Measurements from ENCODE around the gene DCUN1D2.

DCUN1D2 gene

DNA sequence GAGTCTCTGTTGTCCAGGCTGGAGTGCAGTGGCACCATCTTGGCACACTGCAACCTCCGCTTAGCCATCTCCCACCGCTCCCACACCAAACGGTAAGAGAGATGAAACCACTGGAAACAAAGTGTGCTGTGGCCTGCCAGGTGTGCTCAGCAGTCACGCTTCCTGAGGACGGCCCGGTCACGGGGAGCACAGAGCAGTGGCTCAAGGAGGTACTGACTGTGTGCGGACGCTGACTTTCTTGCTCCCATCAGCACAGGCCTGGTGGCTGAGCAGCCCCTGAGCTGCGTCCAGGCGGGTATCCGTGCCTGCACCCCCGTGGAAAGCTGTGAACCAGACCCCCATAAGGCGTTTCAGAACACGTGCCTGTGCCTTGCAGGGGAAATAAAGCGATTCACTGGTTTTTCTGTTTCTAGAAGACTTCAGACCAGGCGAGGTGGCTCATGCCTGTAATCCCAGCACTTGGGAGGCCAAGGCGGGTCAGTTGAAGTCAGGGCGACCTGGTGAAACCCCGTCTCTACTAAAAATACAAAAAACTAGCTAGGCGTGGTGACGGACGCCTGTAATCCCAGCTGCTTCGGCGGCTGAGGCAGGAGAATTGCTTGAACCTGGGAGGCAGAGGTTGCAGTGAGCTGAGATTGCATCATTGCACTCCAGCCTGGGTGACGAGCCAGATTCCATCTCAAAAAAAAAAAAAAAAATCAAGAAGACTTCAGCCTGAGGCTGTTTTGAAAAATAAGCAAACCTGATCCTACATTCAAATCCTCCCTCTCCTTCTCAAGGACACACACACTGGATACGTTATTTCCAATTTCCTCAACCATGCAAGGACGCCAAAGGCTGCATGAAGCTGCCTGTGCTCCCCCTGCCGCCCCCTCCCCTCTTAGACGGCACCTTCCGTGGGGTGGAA lies 62.7 kb downstream of the DCUN1D2 start:
- in situ Hi-C loops (cut with MboI; ENCODE audit: low sequenced_read_pairs) = no loop called here

DNA sequence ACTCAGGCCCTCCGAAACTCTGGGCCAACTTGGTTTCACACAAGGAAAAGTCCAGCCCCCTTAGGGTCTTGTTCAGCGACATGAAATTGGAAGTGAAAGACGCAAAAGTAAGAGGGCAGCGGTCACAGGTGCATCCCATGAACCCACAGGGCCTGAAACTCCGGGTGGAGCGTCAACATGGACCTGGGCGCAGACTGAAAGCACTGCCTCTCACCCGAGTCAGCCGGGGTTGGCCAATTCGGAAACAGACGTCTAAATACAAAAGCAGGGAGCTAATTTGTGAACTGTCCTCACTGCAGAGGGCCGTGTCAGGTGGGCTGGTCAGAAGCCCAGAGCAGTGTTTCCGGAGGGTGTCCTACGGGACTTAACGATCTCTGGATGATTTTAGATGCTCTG lies 63.9 kb downstream of the DCUN1D2 start:
- in situ Hi-C loops (cut with MboI; ENCODE audit: low sequenced_read_pairs) = no loop called here

DNA sequence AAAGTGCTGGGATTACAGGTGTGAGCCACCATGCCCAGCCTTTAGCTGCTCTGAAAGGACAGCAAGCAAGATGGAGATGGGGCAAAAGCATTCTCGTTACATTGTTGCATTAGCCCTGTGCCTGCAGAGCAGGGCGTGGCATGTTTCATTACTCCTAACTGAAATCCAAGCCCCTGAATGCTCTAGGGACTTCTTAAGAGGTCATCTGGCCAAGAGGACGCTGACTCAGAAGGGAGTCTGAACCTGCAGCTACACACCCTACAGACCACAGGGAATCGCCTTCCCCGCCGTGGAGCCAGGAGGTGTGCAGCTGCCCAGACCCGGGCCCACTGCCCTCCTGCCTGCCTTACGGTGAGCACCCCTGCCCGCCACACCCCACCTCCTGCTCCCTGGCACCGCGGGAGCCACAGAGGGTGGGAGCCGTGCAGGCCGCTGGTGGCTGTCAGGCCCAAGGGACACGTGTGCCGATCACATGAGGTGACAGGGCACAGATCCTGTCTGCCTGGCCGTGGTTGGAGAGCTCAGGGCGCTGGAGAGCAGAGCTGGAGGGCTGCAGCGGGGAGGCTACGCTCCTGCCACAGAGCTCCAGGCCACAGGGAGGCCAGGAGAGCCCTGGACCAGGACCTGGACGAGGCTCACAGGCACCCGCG lies 64.4 kb downstream of the DCUN1D2 start:
- in situ Hi-C loops (cut with MboI; ENCODE audit: low sequenced_read_pairs) = no loop called here

DNA sequence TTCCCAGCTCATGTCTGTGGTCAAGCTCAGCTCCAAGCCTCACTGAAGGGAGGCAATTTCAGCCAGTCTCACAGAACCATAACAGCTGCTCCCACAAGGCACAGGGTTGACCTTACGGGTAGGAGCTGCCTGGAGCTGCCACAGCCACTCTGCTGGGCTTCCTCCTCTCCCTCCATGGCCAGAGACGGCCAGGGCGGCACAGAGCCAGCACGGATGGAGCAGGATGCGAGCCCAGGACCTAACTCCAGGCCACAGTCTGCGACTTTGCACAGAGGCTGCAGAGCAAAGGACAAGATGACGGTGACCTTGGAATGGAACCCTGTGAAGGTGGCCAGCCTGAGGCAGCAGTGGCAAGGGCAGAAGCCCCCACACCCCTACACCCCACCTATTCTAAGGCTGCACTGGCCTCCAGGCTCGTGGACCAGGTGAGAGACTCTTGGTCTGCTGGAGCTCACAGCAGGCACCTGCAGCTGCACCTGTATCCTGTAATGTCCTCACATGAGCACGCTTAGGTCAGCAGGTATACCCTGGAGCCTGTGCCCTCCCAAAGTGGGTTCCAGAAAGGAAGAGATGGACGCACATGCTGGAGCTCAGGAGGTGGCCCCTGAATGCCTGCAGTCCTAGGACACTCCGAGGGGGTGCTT lies 66.9 kb downstream of the DCUN1D2 start:
- in situ Hi-C loops (cut with MboI; ENCODE audit: low sequenced_read_pairs) = no loop called here

DNA sequence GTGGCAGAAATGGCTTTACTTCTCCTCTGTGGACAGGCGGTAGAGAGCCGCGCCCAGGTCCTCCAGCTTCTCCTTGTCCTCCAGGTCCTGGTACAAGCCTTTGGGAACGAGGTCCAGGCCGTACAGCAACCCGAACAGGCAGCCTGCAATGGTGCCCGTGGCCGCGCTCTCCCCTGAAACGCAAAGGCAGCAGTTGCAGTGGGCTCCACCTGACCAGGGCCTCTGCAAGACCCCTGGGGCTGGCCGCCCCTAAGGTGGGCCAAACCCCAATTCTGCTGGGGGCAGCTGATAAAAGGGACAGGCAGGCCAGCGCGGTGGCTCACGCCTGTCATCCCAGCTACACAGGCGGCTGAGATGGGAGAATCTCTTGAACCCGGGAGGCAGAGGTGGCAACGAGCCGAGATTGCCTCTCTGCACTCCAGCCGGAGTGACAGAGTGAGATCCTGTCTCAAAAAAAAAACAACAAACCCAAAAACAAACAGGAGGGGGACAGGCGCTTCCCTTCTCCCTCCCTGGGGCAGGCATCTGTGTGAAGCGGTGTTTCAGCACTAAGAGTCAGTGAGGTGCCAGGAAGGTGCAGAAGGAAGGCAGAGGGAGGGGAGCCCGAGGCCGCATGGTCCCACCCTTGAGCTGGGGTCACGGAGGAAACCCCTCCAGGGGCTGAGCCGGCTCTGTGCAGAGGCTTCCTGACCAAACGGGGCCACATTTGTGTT lies 67.5 kb downstream of the DCUN1D2 start:
- in situ Hi-C loops (cut with MboI; ENCODE audit: low sequenced_read_pairs) = no loop called here

DNA sequence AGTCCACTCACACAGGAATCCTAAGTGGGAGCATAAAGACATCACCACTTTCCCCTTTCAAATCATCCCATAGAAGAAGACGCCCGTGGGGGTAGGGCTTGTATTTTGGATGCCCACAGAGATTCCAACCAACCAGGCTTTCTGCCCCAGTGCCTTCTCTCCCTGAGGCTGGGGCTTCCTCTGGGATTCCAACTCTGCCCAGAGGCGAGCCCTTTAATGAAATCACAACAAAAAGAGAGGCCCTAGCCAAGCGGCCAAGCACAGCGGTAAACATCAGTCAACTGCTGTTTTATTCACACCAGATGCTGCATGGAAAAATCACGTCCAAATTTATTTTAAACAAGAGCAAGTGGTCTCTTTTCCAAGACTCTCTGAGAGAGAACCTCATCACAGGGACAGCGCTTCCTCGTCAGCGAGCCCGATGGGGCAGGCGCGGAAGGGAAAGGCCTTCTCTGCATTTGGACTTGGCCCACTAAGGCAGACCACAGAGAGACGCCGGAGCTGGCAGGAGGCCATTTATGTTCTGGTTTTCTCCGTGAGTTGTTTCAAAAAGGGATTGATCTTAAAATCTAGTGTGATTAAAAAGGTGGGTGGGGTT lies 68.7 kb downstream of the DCUN1D2 start:
- in situ Hi-C loops (cut with MboI; ENCODE audit: low sequenced_read_pairs) = no loop called here

DNA sequence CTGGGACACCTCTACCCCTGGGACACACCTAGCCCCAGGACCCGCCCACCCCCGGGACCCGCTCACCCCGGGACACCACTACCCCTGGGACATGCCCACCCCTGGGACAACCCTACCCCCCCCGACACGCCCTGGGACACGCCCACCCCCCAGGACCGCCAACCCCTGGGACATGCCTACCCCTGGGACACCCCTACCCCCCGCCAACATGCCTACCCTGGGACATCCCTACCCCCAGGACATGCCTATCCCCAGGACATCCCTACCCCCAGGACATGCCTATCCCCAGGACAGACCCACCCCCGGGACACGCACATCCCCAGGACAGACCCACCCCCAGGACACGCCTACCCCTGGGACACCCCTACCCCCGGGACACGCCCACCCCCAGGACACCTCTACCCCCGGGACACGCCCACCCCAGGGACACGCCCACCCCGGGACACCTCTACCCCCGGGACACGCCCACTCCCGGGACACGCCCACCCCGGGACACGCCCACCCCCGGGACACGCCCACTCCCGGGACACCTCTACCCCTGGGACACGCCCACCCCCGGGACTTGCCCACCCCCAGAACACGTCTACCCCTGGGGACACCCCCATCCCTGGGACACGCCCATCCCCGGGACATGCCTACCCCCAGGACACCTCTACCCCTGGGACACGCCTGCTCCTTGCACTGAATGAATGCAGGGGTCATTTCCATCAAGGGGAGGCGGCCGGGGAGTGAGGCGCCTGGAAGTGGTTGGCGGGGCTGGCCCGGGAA lies 69.5 kb downstream of the DCUN1D2 start:
- in situ Hi-C loops (cut with MboI; ENCODE audit: low sequenced_read_pairs) = no loop called here

DNA sequence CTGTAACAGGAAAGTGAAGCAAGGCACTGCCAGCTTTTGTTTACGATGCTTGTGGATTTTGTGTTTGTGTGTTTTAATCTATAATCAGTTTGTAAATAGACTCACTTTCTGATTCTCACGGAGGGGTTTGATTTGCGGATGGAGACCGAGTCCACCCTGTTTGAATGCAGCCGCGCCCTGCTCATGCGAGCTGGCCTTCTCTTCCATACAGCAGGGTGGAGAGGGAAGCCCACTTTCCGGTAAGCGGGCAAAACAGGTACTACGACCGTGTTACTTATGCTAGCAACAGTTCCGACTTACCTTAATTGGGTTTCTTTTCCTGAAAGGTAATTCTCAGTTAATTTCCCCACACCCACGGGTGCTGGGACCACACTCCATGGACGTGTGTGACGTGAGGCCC lies 70.3 kb downstream of the DCUN1D2 start:
- in situ Hi-C loops (cut with MboI; ENCODE audit: low sequenced_read_pairs) = no loop called here

DNA sequence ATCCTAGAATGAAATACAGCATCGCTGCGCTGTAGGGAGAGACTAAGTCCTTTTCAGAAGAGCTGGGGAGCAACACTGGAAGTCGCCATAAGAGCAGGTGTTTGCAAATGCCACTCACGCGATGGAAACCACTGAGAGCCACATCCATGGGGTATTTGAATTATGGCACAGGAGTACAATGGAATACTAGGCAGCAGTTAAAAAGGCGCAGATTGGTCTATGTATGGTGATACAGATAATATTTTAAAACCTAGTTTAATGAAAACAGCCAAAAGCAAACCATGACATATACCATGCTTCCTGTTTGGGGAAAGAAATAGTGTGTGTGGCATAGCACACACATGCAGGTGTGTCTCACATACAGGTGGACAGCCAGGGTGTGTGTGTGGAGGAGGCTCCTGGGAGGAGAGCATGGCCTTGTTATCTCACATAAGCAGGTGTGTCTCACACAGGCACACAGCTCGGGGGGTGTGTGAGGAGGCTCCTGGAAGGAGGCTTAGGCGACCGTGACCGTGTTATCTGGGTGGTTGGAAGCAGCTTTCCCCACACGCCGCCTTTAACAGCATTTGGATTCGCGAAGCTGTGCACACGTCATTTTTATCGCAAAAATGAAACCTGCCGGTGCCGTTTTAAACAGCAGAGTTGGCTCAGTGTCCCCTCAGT lies 70.8 kb downstream of the DCUN1D2 start:
- in situ Hi-C loops (cut with MboI; ENCODE audit: low sequenced_read_pairs) = no loop called here

DNA sequence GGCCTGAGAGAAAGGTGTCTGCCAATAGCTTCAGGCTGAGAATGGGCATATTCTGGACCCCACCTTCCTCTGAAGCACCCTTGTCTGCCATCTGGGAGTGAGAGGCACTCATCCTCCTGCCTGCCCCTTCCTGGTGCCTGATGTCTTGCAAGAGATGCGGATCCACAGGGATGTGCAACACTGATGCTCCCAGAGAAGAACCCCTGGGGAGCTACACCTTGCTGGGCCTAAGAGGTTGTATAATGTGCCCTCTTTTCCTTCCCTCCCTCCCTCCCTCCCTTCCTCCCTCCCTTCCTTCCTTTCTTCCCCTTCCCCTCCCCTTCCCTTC lies 71.8 kb downstream of the DCUN1D2 start:
- in situ Hi-C loops (cut with MboI; ENCODE audit: low sequenced_read_pairs) = no loop called here

DNA sequence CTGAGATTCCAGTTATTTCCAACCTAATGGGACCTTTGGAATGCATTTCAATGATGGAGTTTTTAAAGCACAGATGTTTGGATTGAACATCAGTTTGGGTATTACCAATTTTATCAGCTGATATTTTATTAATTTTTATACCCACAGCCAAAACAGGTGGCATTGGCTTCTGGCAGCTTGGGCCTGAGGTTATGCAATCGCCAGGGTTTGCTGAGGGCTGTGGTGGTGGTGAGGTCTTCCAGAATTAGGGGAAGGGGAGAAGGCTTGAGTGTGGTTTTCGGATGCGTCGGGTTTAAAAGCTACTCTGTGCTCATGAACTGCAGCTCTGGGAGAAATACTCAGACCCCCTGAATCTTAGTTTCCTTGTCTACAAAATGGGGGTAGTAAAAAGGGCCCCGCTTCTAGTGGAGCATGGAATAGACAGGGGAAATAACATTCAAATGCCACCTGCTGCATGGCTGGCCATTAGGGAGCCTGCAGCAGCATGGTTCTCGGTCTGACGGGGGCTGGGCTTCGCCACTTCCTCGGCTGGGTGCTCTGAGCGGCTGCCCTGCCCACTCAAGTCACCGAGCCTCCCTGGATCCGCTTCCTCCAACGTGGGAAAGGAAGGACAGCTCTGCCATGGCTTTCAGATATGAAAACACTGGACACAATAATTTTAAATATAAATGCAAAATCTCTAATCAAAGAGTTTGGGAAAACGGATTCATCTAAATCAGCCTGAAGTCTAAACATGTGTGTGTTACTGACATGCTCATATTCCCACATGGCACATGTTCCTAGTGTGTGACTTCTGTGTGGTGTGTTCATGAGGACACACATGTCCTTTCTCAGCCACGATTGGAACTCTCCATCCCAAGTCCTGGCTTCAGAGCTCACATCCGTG lies 72.4 kb downstream of the DCUN1D2 start:
- in situ Hi-C loops (cut with MboI; ENCODE audit: low sequenced_read_pairs) = no loop called here

DNA sequence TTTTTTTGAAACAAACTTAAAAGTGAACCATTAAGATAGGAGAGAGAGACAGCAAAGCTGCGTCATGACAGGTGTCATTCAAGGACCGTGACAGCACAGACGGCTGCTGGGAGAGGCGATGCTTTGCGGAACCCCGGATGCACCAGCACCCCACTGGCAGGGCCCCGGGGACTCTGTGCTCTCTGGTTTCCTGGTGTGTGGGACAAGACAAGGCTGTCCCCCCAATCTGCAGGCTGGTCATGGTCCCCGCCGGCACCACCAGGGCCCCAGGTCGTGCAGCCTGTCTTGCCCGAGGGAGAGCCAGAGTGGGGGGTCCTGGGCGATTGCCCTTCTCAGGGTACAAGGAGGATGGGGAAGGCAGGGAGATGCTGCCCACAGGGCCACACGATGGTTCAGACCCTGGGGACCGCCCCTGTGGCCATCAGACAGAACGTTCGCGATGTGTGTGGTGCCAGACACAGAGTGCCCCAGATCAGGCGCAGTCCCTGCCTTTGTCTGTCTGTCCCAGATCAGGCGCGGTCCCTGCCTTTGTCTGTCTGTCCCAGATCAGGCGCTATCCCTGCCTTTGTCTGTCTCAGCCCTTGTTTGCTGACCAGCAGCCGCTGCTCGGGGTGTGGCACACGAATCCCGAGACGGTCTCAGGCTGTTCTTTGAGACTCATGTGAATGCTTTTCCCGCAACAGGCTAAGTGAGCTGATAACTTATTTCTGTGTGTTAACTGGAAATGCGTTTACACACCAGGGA lies 73.3 kb downstream of the DCUN1D2 start:
- in situ Hi-C loops (cut with MboI; ENCODE audit: low sequenced_read_pairs) = no loop called here

DNA sequence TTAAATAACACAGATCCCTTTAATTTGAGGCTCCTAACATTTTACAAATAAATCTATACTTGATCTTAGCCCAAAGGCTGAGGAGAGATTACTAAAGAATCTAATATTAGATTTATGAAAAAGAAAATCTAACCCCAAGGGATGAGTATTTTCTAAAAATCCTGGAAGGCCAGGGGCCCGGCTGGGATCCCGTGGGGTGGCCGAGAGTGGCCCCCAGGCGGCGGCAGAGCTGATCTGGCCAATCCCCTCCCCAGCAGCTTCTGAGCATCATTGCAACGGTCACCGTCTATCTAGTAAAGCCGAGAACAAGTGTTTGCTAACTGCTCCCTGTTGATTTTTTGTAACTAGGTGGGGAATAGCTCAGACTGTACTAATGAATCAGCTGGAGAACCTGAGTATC lies 74.7 kb downstream of the DCUN1D2 start:
- in situ Hi-C loops (cut with MboI; ENCODE audit: low sequenced_read_pairs) = no loop called here

DNA sequence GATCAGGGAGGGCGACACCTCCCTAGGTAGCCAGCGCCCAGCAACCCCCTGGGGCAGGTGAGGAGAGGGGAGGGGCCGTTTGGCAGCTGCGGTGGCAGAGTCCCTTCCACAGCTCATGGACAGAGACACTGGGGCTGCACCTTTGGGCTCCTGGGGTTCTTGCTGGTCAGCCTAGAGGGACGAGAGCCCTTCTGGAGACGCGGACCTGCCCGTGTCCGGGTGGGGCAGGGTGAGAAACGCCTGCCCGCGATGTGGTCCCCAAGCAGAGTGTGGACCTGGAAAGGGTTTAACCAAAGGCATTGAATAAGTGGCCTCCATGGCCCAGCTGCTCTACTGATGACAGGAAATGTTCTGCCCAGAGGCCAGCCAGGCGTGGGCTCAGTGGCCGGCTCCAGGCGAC lies 75.5 kb downstream of the DCUN1D2 start:
- in situ Hi-C loops (cut with MboI; ENCODE audit: low sequenced_read_pairs) = no loop called here

DNA sequence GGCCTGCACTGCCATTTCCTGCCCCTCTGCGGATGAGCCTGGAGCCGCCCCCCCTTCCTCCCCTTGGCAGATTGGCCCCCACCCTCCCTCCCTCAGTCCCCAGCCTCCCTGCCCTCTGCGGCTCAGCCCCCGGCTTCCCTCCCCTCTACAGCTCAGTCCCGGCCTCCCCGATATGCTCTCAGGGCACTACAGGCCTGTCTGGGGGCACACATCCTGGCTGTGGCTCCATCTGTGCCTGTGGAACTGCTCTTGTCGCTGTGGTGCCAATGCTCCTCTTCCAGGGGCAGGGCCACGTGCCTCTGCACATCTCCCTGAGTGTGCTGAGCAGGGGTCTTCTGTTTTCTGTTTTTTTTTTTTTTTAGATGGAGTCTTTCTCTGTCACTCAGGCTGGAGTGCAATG lies 76.2 kb downstream of the DCUN1D2 start:
- in situ Hi-C loops (cut with MboI; ENCODE audit: low sequenced_read_pairs) = no loop called here

DNA sequence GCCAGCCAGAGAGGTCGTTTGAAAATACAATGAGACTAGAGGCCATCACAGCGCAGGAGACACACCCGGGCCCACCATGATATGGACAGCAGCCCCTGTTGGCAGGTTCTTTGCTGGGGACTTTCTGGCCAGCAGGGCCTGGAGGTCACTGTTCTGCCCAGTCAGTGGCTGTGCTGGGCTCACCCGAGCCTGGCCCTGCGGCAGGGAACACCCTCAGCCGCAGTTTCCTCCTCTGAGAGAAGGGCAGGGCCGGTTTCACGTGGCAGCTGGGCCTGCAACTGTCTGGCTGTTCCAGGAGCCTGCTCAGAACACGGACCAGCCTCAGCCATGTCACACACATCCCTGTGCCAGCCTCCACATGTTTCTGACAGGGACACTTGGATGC lies 76.6 kb downstream of the DCUN1D2 start:
- in situ Hi-C loops (cut with MboI; ENCODE audit: low sequenced_read_pairs) = no loop called here

DNA sequence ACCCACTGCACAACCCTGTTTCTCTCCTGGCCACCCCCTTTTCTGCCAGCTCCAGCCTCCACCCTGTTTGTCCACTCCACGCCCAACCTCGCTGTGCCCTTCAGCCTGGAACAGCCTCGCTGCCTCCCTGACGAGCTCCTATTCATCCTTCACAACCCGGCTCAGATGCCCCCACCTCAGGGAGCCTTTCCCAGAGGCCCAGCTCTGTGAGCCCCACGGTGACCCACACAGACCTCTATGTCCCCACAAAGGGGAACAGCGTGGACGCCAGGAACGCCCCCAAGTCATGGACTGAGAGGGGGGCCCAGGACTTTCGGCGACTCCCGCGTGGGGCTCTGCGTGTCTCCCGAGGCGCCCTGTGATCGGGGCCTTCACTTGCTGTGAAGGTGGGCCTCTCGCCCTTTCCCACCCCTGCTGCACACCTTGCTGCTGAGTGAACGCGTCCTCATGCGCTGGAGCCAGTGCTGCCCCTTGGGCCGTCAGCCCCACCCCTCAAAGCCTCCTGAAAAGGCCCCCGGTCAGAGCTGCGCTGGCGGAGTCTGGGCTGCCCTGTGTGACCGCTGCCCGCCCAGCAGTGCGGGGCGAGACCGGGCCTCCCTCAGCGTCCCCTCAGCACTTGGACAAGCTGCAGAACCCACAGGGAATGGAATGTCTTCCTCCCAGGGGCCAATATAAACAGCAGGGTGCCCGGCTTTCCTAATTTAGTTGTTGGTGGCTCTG lies 77.2 kb downstream of the DCUN1D2 start:
- in situ Hi-C loops (cut with MboI; ENCODE audit: low sequenced_read_pairs) = no loop called here

DNA sequence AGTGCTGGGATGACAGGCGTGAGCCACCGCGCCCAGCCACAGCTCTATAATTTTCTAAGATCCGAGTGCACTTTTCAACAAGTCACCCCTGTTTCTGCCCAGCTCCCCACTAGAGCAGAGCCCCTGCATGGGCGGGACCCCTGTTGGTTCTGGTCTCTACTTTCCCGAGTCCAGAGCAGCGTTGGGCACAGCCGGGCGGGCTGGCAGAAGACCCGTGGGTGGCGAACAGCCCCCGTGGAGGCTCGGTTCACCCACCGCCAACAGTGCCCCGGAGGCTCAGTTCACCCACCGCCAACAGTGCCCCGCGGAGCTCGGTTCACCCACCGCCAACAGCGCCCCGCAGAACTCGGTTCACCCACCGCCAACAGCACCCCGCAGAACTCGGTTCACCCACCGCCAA lies 78.1 kb downstream of the DCUN1D2 start:
- in situ Hi-C loops (cut with MboI; ENCODE audit: low sequenced_read_pairs) = no loop called here

Measured in HL-60/S4 treated with retinoic acid at 250 ng/mL for 4 days and 3 days (cell line).